ENCODE measurements around the gene GYPA. TPM values are rescaled to one million over a fixed set of nuclear protein-coding genes. Genes with fewer than 3 reads are reported as not detected.
"Not testable (repeated sequence)": the region's sequence is repeated elsewhere in the genome, so short reads cannot be mapped to it uniquely, and the experiment has no call there.

The GYPA gene
- 1 to 10 TPM in 2 of 9 donors, not detected in 7; 1.3 to 6.2 TPM for total RNA-seq
- not detected for polyA plus RNA-seq
- long read RNA-seq, donor 1, transcript GYPA-213 (7 exons, 2,695 nt), result major isoform, 5 of 5 reads
- long read RNA-seq, donor 1, partial matches to known transcripts, result 0 of 5 reads
- long read RNA-seq, donor 1, other reads (novel, unspliced or antisense), result 0 of 5 reads
- long read RNA-seq, donor 2, partial matches to known transcripts, result 0 of 2 reads
- long read RNA-seq, donor 2, other reads (novel, unspliced or antisense), result 0 of 2 reads
- long read RNA-seq, donor 3, transcript GYPA-213 (7 exons, 2,695 nt), result major isoform, 5 of 6 reads
- long read RNA-seq, donor 3, partial matches to known transcripts, result 0 of 6 reads
- long read RNA-seq, donor 3, other reads (novel, unspliced or antisense), result 0 of 6 reads
- long read RNA-seq, donor 4, result 0 reads
- long read RNA-seq, donor 5, result 0 reads
- long read RNA-seq, donor 6, result 0 reads
- long read RNA-seq, donor 7, partial matches to known transcripts, result 0 of 3 reads
- long read RNA-seq, donor 7, other reads (novel, unspliced or antisense), result 0 of 3 reads
- long read RNA-seq, donor 8, transcript GYPA-213 (7 exons, 2,695 nt), result major isoform, 13 of 16 reads
- long read RNA-seq, donor 8, partial matches to known transcripts, result 0 of 16 reads
- long read RNA-seq, donor 8, other reads (novel, unspliced or antisense), result 0 of 16 reads
- long read RNA-seq, donor 9, transcript GYPA-213 (7 exons, 2,695 nt), result major isoform, 5 of 5 reads
- long read RNA-seq, donor 9, partial matches to known transcripts, result 0 of 5 reads
- long read RNA-seq, donor 9, other reads (novel, unspliced or antisense), result 0 of 5 reads
- long read RNA-seq, donor 10, partial matches to known transcripts, result 0 of 4 reads
- long read RNA-seq, donor 10, other reads (novel, unspliced or antisense), result 0 of 4 reads

- H3K4me1 ChIP-seq (replicated peaks in 1 of 2); H3K27ac ChIP-seq; H3K4me3 ChIP-seq; H3K27me3 ChIP-seq; DNase-seq; H3K36me3 ChIP-seq (replicated peaks in 1 of 2); intact Hi-C loops (cut with DNase I); H3K9me3 ChIP-seq (replicated peaks in 1 of 3): not testable (repeated sequence)
- WGBS, 4 donors, result 73 to 93% (median 82%) methylated on average over 4 of the region's 4 CpGs
Observed at GRCh38 chr4:144140594-144141295, at the start of gene GYPA. Gene GYPA, minus strand, starts transcription at chr4:144140718. Its CDS starts 83 bp downstream, at chr4:144140635.

- H3K9me3 ChIP-seq (replicated peaks in 1 of 3), result no peaks in the 10 kb centered on the region
- intact Hi-C loops (cut with DNase I), result no loop called here
- no peak overlapping the region for H3K27ac ChIP-seq
- WGBS, 4 donors, result 27 to 36% (median 32%) methylated on average over 2 of the region's 2 CpGs
- H3K4me1 ChIP-seq (replicated peaks in 1 of 2), result no peaks in the 10 kb centered on the region
- TF ChIP-seq POLR2A (IDR thresholded peaks at IDR 0.05), result no peak
- TF ChIP-seq, protein P1, sequence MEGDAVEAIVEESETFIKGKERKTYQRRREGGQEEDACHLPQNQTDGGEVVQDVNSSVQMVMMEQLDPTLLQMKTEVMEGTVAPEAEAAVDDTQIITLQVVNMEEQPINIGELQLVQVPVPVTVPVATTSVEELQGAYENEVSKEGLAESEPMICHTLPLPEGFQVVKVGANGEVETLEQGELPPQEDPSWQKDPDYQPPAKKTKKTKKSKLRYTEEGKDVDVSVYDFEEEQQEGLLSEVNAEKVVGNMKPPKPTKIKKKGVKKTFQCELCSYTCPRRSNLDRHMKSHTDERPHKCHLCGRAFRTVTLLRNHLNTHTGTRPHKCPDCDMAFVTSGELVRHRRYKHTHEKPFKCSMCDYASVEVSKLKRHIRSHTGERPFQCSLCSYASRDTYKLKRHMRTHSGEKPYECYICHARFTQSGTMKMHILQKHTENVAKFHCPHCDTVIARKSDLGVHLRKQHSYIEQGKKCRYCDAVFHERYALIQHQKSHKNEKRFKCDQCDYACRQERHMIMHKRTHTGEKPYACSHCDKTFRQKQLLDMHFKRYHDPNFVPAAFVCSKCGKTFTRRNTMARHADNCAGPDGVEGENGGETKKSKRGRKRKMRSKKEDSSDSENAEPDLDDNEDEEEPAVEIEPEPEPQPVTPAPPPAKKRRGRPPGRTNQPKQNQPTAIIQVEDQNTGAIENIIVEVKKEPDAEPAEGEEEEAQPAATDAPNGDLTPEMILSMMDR (IDR thresholded peaks at IDR 0.05), result no peak
- no peak for DNase-seq
- H3K4me3 ChIP-seq, result no peak overlapping the region
- no peaks in the 10 kb centered on the region for H3K27me3 ChIP-seq
- H3K36me3 ChIP-seq (replicated peaks in 1 of 2), result no peaks in the 10 kb centered on the region
Observed at GRCh38 chr4:144190009-144190408, 49.5 kb upstream of the GYPA start.

- Histone ChIP-seq H3K27ac (no peak overlapping the region), H3K36me3 (replicated peaks in 1 of 2) (no peaks in the 10 kb centered on the region), H3K4me3 (no peak overlapping the region), H3K9me3 (replicated peaks in 1 of 3) (no peaks in the 10 kb centered on the region), H3K4me1 (replicated peaks in 1 of 2) (no peaks in the 10 kb centered on the region), H3K27me3 (no peaks in the 10 kb centered on the region)
- DNase-seq, result no peak
- WGBS, 4 donors, result 35 to 56% (median 47%) methylated on average over 3 of the region's 3 CpGs
- intact Hi-C loops (cut with DNase I), result no loop called here
- no peak for TF ChIP-seq POLR2A (IDR thresholded peaks at IDR 0.05)
- TF ChIP-seq, protein P1 (IDR thresholded peaks at IDR 0.05), result no peak
Observed at GRCh38 chr4:144189121-144189520, 48.6 kb upstream of the GYPA start.

DNA sequence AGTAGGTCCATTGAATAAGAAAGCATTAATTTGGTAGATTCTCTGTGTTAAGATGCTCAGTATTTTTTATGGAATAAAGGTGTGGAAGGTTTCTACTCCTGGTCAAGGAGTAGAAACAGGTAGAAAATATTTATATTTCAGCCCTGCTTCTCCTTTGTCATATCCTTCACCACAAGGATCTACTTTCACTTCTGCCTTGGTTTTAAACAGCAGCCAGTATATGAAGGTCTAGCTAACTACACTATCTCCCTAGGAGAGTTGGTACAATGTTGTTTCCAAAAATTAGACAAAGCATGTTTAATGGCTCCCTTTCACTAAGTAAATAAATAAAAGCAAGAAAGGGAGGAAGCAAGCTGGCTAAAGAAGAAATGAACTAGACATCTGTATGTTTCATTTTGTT is 44.6 kb upstream of the GYPA start:
- H3K9me3 ChIP-seq (replicated peaks in 1 of 3), result no peaks in the 10 kb centered on the region
- H3K27me3 ChIP-seq, result no peaks in the 10 kb centered on the region
- TF ChIP-seq, protein P1 (IDR thresholded peaks at IDR 0.05), result no peak
- no peak for TF ChIP-seq POLR2A (IDR thresholded peaks at IDR 0.05)
- intact Hi-C loops (cut with DNase I), result no loop called here
- no peaks in the 10 kb centered on the region for H3K4me1 ChIP-seq (replicated peaks in 1 of 2)
- no peak overlapping the region for H3K27ac ChIP-seq
- H3K4me3 ChIP-seq, result no peak overlapping the region
- H3K36me3 ChIP-seq (replicated peaks in 1 of 2), result no peaks in the 10 kb centered on the region
- no peak for DNase-seq

Data from adrenal gland (tissue), 19 donors.